ENCODE results near the gene AGTRAP. TPM values are rescaled to one million over a fixed set of nuclear protein-coding genes. Genes with fewer than 3 reads are reported as not detected.

The AGTRAP gene
- total and polyA plus RNA-seq, 2 of the 8 experiments (the other 6 are each of a cell fraction or from before 2014, with no cell fraction given): 69.7 to 192 TPM

GRCh38 chr1:11688506-11688905, 47.4 kb upstream of the AGTRAP start (continued):
- TF ChIP-seq, protein P1, sequence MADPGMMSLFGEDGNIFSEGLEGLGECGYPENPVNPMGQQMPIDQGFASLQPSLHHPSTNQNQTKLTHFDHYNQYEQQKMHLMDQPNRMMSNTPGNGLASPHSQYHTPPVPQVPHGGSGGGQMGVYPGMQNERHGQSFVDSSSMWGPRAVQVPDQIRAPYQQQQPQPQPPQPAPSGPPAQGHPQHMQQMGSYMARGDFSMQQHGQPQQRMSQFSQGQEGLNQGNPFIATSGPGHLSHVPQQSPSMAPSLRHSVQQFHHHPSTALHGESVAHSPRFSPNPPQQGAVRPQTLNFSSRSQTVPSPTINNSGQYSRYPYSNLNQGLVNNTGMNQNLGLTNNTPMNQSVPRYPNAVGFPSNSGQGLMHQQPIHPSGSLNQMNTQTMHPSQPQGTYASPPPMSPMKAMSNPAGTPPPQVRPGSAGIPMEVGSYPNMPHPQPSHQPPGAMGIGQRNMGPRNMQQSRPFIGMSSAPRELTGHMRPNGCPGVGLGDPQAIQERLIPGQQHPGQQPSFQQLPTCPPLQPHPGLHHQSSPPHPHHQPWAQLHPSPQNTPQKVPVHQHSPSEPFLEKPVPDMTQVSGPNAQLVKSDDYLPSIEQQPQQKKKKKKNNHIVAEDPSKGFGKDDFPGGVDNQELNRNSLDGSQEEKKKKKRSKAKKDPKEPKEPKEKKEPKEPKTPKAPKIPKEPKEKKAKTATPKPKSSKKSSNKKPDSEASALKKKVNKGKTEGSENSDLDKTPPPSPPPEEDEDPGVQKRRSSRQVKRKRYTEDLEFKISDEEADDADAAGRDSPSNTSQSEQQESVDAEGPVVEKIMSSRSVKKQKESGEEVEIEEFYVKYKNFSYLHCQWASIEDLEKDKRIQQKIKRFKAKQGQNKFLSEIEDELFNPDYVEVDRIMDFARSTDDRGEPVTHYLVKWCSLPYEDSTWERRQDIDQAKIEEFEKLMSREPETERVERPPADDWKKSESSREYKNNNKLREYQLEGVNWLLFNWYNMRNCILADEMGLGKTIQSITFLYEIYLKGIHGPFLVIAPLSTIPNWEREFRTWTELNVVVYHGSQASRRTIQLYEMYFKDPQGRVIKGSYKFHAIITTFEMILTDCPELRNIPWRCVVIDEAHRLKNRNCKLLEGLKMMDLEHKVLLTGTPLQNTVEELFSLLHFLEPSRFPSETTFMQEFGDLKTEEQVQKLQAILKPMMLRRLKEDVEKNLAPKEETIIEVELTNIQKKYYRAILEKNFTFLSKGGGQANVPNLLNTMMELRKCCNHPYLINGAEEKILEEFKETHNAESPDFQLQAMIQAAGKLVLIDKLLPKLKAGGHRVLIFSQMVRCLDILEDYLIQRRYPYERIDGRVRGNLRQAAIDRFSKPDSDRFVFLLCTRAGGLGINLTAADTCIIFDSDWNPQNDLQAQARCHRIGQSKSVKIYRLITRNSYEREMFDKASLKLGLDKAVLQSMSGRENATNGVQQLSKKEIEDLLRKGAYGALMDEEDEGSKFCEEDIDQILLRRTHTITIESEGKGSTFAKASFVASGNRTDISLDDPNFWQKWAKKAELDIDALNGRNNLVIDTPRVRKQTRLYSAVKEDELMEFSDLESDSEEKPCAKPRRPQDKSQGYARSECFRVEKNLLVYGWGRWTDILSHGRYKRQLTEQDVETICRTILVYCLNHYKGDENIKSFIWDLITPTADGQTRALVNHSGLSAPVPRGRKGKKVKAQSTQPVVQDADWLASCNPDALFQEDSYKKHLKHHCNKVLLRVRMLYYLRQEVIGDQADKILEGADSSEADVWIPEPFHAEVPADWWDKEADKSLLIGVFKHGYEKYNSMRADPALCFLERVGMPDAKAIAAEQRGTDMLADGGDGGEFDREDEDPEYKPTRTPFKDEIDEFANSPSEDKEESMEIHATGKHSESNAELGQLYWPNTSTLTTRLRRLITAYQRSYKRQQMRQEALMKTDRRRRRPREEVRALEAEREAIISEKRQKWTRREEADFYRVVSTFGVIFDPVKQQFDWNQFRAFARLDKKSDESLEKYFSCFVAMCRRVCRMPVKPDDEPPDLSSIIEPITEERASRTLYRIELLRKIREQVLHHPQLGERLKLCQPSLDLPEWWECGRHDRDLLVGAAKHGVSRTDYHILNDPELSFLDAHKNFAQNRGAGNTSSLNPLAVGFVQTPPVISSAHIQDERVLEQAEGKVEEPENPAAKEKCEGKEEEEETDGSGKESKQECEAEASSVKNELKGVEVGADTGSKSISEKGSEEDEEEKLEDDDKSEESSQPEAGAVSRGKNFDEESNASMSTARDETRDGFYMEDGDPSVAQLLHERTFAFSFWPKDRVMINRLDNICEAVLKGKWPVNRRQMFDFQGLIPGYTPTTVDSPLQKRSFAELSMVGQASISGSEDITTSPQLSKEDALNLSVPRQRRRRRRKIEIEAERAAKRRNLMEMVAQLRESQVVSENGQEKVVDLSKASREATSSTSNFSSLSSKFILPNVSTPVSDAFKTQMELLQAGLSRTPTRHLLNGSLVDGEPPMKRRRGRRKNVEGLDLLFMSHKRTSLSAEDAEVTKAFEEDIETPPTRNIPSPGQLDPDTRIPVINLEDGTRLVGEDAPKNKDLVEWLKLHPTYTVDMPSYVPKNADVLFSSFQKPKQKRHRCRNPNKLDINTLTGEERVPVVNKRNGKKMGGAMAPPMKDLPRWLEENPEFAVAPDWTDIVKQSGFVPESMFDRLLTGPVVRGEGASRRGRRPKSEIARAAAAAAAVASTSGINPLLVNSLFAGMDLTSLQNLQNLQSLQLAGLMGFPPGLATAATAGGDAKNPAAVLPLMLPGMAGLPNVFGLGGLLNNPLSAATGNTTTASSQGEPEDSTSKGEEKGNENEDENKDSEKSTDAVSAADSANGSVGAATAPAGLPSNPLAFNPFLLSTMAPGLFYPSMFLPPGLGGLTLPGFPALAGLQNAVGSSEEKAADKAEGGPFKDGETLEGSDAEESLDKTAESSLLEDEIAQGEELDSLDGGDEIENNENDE (IDR thresholded peaks at IDR 0.05; ENCODE audit: insufficient replicate concordance, low read length): no peak
- TF ChIP-seq SRF (IDR thresholded peaks at IDR 0.05; ENCODE audit: low read depth, low read length) (no peak), EZH2 (IDR thresholded peaks at IDR 0.05; ENCODE audit: low read depth, low read length, severe bottlenecking) (no peak), EGR1 (IDR thresholded peaks at IDR 0.05; ENCODE audit: borderline replicate concordance, low read depth, low read length) (no peak), YY1 (IDR thresholded peaks at IDR 0.05; ENCODE audit: low read depth, low read length) (no peak), POLR2A (IDR thresholded peaks at IDR 0.05; ENCODE audit: control extremely low read depth in 1 of 2, low read depth in 2 of 2, low read length in 2 of 2) (no peak), POU5F1 (IDR thresholded peaks at IDR 0.05; ENCODE audit: low read depth, low read length) (no peak), CTBP2 (IDR thresholded peaks at IDR 0.05; ENCODE audit: borderline replicate concordance, insufficient read depth, insufficient read length, low read length) (no peak), MAFK (IDR thresholded peaks at IDR 0.05; ENCODE audit: low read depth, low read length) (no peak), CREB1 (IDR thresholded peaks at IDR 0.05) (no peak), TEAD4 (IDR thresholded peaks at IDR 0.05; ENCODE audit: low read depth, low read length) (no peak)
- TF ChIP-seq, protein P2, sequence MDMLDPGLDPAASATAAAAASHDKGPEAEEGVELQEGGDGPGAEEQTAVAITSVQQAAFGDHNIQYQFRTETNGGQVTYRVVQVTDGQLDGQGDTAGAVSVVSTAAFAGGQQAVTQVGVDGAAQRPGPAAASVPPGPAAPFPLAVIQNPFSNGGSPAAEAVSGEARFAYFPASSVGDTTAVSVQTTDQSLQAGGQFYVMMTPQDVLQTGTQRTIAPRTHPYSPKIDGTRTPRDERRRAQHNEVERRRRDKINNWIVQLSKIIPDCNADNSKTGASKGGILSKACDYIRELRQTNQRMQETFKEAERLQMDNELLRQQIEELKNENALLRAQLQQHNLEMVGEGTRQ (IDR thresholded peaks at IDR 0.05; ENCODE audit: low read length): no peak

Measured in H1 (cell line).